A673 (cell line): ENCODE results near the gene GAS6. TPM values are rescaled to one million over a fixed set of nuclear protein-coding genes. Genes with fewer than 3 reads are reported as not detected.

Experiments
- BruUV-seq: library from RNA; stranded (reverse); fragments of 400-500 nt; replicated peaks from 2 replicates; lab custom pipeline; 2021; lab: Mats Ljungman, UMichigan
- CTCF ChIA-PET: fragments of 300-600 bp; sonication (Branson Sonifier 250); formaldehyde crosslinking; loops from one replicate; lab custom pipeline; 2022; ENCODE audit warnings: antibody characterized with exemption; lab: Charles Lee
- POLR2A ChIA-PET: fragments of 300-600 bp; sonication (Branson Sonifier 250); formaldehyde crosslinking; loops from one replicate; lab custom pipeline; 2022; ENCODE audit warnings: antibody characterized with exemption; ENCODE audit not compliant: low non-redundant PET; lab: Charles Lee
- DNase-seq: peaks from one replicate; pipeline ENCODE4 v3.0.0-alpha.2; 2015; ENCODE audit warnings: low spot score
- H3K27ac ChIP-seq: fragments of 200-600 bp; sonication (generic); 2 replicates; pipeline ENCODE4 v1.5.1; 2016; ENCODE audit warnings: mixed run types, low read depth, mild to moderate bottlenecking, mixed read lengths, antibody characterized with exemption, low read length; ENCODE audit not compliant: poor library complexity, severe bottlenecking
- H3K27me3 ChIP-seq: fragments of 200-600 bp; sonication (generic); replicated peaks from 2 replicates; pipeline ENCODE4 v1.6.1; 2017; ENCODE audit warnings: mixed run types, low read depth, mild to moderate bottlenecking, mixed read lengths, antibody characterized with exemption, low read length; ENCODE audit not compliant: insufficient read depth, poor library complexity
- H3K36me3 ChIP-seq: fragments of 200-600 bp; sonication (generic); 2 replicates; pipeline ENCODE4 v1.6.1; 2016; ENCODE audit warnings: mixed run types, mild to moderate bottlenecking, mixed read lengths, antibody characterized with exemption, low read length; ENCODE audit not compliant: insufficient read depth, poor library complexity, severe bottlenecking
- H3K4me1 ChIP-seq: fragments of 200-600 bp; sonication (generic); 2 replicates; pipeline ENCODE4 v1.6.1; 2017; ENCODE audit warnings: mixed run types, mild to moderate bottlenecking, mixed read lengths, antibody characterized with exemption, low read length; ENCODE audit not compliant: insufficient read depth, poor library complexity, severe bottlenecking
- H3K4me3 ChIP-seq: fragments of 200-600 bp; sonication (generic); 2 replicates; pipeline ENCODE4 v1.5.1; 2016; ENCODE audit warnings: low read depth, mixed run types, mild to moderate bottlenecking, mixed read lengths, low read length; ENCODE audit not compliant: poor library complexity, severe bottlenecking
- H3K9me3 ChIP-seq: fragments of 200-600 bp; sonication (generic); 2 replicates; pipeline ENCODE4 v1.6.1; 2016; ENCODE audit warnings: mixed run types, low read depth, mild to moderate bottlenecking, mixed read lengths, antibody characterized with exemption, low read length; ENCODE audit not compliant: poor library complexity, severe bottlenecking
- EZH2 ChIP-seq: fragments of 200-600 bp; sonication (generic); IDR thresholded peaks from 2 replicates; pipeline ENCODE4 v1.6.1; 2017; ENCODE audit warnings: borderline replicate concordance, low read depth, mild to moderate bottlenecking, mixed read lengths, antibody characterized with exemption, low read length; ENCODE audit not compliant: poor library complexity, severe bottlenecking
- intact Hi-C: fragments of 100-400 bp; cut with micrococcal nuclease; formaldehyde crosslinking; loops from one replicate; pipeline ENCODE4 v1.10.0; 2022; ENCODE audit not compliant: unreplicated experiment
- total RNA-seq: library from RNA; stranded (reverse); gene quantifications from 2 replicates; pipeline ENCODE4 v1.2.3, GENCODE V29; 2021
- TF ChIP-seq, protein P1 (sequence below): fragments of 300-800, 200-600 bp; sonication (generic); conservative IDR thresholded peaks from 2 replicates; pipeline ENCODE4 v1.5.1; 2017; ENCODE audit warnings: low read depth, mild to moderate bottlenecking, antibody characterized with exemption, low read length, moderate library complexity, mixed read lengths

Gene GAS6
- total RNA-seq, 1 experiment from 2014 or later, result 0.67 TPM

- ChIA-PET CTCF (no interaction called here), POLR2A (no interaction called here)
- Histone ChIP-seq H3K9me3 (no peaks in the 10 kb centered on the region), H3K36me3 (no peaks in the 10 kb centered on the region), H3K27me3 (no peaks in the 10 kb centered on the region), H3K27ac (no peak overlapping the region), H3K4me1 (peaks cover 17% of the 10 kb centered on the region), H3K4me3 (no peak overlapping the region)
- no peak for DNase-seq
- TF ChIP-seq, protein P1, sequence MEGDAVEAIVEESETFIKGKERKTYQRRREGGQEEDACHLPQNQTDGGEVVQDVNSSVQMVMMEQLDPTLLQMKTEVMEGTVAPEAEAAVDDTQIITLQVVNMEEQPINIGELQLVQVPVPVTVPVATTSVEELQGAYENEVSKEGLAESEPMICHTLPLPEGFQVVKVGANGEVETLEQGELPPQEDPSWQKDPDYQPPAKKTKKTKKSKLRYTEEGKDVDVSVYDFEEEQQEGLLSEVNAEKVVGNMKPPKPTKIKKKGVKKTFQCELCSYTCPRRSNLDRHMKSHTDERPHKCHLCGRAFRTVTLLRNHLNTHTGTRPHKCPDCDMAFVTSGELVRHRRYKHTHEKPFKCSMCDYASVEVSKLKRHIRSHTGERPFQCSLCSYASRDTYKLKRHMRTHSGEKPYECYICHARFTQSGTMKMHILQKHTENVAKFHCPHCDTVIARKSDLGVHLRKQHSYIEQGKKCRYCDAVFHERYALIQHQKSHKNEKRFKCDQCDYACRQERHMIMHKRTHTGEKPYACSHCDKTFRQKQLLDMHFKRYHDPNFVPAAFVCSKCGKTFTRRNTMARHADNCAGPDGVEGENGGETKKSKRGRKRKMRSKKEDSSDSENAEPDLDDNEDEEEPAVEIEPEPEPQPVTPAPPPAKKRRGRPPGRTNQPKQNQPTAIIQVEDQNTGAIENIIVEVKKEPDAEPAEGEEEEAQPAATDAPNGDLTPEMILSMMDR, result no peak
- TF ChIP-seq EZH2, result no peak
- BruUV-seq, result no TSS peak
- intact Hi-C loops, result no loop called here
Observed at GRCh38 chr13:113839536-113840204, 24.2 kb downstream of the GAS6 start.

DNA sequence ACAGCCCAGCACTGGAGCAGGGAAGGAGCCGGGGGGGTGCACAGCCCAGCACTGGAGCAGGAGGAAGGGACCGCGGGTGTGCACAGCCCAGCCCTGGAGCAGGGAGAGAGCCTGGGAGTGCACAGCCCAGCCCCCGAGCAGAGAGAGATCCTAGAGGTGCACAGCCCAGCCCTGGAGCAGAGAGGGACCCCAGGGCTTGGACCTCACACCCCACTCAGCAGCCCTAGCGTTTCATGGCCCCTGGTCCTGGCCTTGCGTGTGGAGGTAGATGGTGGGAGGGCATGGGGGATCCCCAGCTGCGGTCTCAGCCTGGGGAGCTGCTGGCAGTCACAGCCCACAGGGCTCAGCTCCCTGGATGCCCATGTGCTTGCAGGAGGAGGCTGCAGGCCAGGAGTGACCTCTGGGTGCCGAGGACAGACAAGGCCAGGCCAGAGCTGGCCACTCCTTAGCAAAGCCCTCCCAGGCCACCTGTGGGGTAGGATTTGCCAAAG lies 25.1 kb downstream of the GAS6 start:
- H3K36me3 ChIP-seq, result no peaks in the 10 kb centered on the region
- H3K27ac ChIP-seq, result no peak overlapping the region
- no peaks in the 10 kb centered on the region for H3K27me3 ChIP-seq
- no peak for TF ChIP-seq EZH2
- TF ChIP-seq, protein P1, result no peak
- DNase-seq, result no peak
- no TSS peak for BruUV-seq
- CTCF ChIA-PET, result no interaction called here
- H3K4me3 ChIP-seq, result no peak overlapping the region
- peaks cover 17% of the 10 kb centered on the region for H3K4me1 ChIP-seq
- POLR2A ChIA-PET, result no interaction called here
- intact Hi-C loops, result no loop called here
- H3K9me3 ChIP-seq, result no peaks in the 10 kb centered on the region

- H3K4me1 ChIP-seq, result peaks cover 17% of the 10 kb centered on the region
- intact Hi-C loops, result no loop called here
- peak; percentile 45 for DNase-seq
- ChIA-PET POLR2A (no interaction called here), CTCF (no interaction called here)
- no peaks in the 10 kb centered on the region for H3K36me3 ChIP-seq
- H3K9me3 ChIP-seq, result no peaks in the 10 kb centered on the region
- BruUV-seq, result no TSS peak
- no peak for TF ChIP-seq EZH2
- TF ChIP-seq, protein P1, result no peak
- no peak overlapping the region for H3K4me3 ChIP-seq
- H3K27ac ChIP-seq, result no peak overlapping the region
- H3K27me3 ChIP-seq, result no peaks in the 10 kb centered on the region
Observed at GRCh38 chr13:113837560-113838355, 26.1 kb downstream of the GAS6 start.
